Right atrium auricular region (tissue), 2 donors: Measurements from ENCODE around the gene SP8. TPM values are rescaled to one million over a fixed set of nuclear protein-coding genes. Genes with fewer than 3 reads are reported as not detected.
A peak's percentile ranks its signal among the peaks of the same experiment; 100 is the strongest.
"Not testable (repeated sequence)": the region's sequence is repeated elsewhere in the genome, so short reads cannot be mapped to it uniquely, and the experiment has no call there.

ENCODE experiments used
- DNase-seq: peaks from one replicate; pipeline ENCODE4 v3.0.0-alpha.2; 2019; ENCODE audit warnings: low spot score
- H3K27ac ChIP-seq, 2 donors: fragments of 200-600 bp; sonication (generic); 1 replicate in 1 of 2; 2 replicates in 1 of 2; pipeline ENCODE4 v1.5.1; 2016 to 2019
- H3K27me3 ChIP-seq, 2 donors: fragments of 200-600 bp; sonication (generic); one replicate each; pipeline versions ENCODE4 v1.5.1 to v1.6.0; 2017 to 2019
- H3K36me3 ChIP-seq: fragments of 200-600 bp; sonication (generic); one replicate; pipeline ENCODE4 v1.5.1; 2016
- H3K4me1 ChIP-seq, 2 donors: fragments of 200-600 bp; sonication (generic); one replicate each; pipeline versions ENCODE4 v1.5.1 to v1.6.0; 2017 to 2019
- H3K4me3 ChIP-seq, 2 donors: fragments of 200-600 bp; sonication (generic); 1 replicate in 1 of 2; 2 replicates in 1 of 2; pipeline ENCODE4 v1.5.1; 2017 to 2019; ENCODE audit warnings: mild to moderate bottlenecking in 1 of 2, moderate library complexity in 1 of 2
- H3K9me3 ChIP-seq, 2 donors: fragments of 200-600 bp; sonication (generic); one replicate each; pipeline ENCODE4 v1.5.1; 2019
- CTCF ChIP-seq, 2 donors: fragments of 200-600 bp; sonication (generic); IDR thresholded peaks; one replicate each; pipeline ENCODE4 v1.5.1; 2019; ENCODE audit warnings: antibody characterized with exemption in 2 of 2
- total RNA-seq, 2 donors: library from RNA; depleted of rRNA; stranded (reverse); fragments of >200 nt; gene quantifications; one replicate each; pipeline ENCODE4 v1.1.0, GENCODE V29; 2016

SP8 gene
- total RNA-seq: not detected

- Histone ChIP-seq H3K9me3 (no peaks in the 10 kb centered on the region), H3K4me1 (peaks cover 0 to 40% of the 10 kb centered on the region in 2 donors), H3K4me3 (peak within 1 kb of the TSS; percentile 9 to 39), H3K27ac (no peak within 1 kb of the TSS), H3K27me3 (peaks cover 56 to 79% of the 10 kb centered on the region in 2 donors), H3K36me3 (no peaks in the 10 kb centered on the region)
- no peak for DNase-seq
- TF ChIP-seq CTCF (IDR thresholded peaks at IDR 0.05): no peak
These were observed at the start of gene SP8 for GRCh38 chr7:20786779-20787659. SP8 (minus strand) TSS chr7:20786886; CDS start chr7:20786798, 88 bp downstream.

GRCh38 chr7:20836424-20836823 lies 49.7 kb upstream of the SP8 start:
- H3K9me3 ChIP-seq, H3K27me3 ChIP-seq, DNase-seq, H3K27ac ChIP-seq, H3K4me1 ChIP-seq, H3K36me3 ChIP-seq, H3K4me3 ChIP-seq: not testable (repeated sequence)

GRCh38 chr7:20835111-20835750 lies 48.5 kb upstream of the SP8 start:
- no peaks in the 10 kb centered on the region for H3K4me1 ChIP-seq

GRCh38 chr7:20834656-20835055 lies 48.0 kb upstream of the SP8 start:
- no peak for DNase-seq
- no peaks in the 10 kb centered on the region for H3K27me3 ChIP-seq
- no peaks in the 10 kb centered on the region for H3K9me3 ChIP-seq
- H3K36me3 ChIP-seq: no peaks in the 10 kb centered on the region
- H3K4me1 ChIP-seq: no peaks in the 10 kb centered on the region
- no peak for TF ChIP-seq CTCF (IDR thresholded peaks at IDR 0.05)
- H3K27ac ChIP-seq: no peak overlapping the region
- H3K4me3 ChIP-seq: no peak overlapping the region

More at GRCh38 chr7:20835111-20835750, 48.5 kb upstream of the SP8 start:
- no peak for TF ChIP-seq CTCF (IDR thresholded peaks at IDR 0.05)
- DNase-seq: no peak
- Histone ChIP-seq H3K27ac (no peak overlapping the region), H3K36me3 (no peaks in the 10 kb centered on the region), H3K4me3 (no peak overlapping the region), H3K27me3 (no peaks in the 10 kb centered on the region), H3K9me3 (no peaks in the 10 kb centered on the region)

GRCh38 chr7:20831956-20832355 lies 45.3 kb upstream of the SP8 start:
- TF ChIP-seq CTCF (IDR thresholded peaks at IDR 0.05): no peak
- Histone ChIP-seq H3K4me1 (no peaks in the 10 kb centered on the region), H3K9me3 (no peaks in the 10 kb centered on the region), H3K4me3 (no peak overlapping the region), H3K36me3 (no peaks in the 10 kb centered on the region), H3K27me3 (no peaks in the 10 kb centered on the region), H3K27ac (no peak overlapping the region)
- DNase-seq: no peak

- no peaks in the 10 kb centered on the region for H3K4me1 ChIP-seq
- no peaks in the 10 kb centered on the region for H3K36me3 ChIP-seq
- DNase-seq: no peak
- H3K27me3 ChIP-seq: no peaks in the 10 kb centered on the region
- H3K4me3 ChIP-seq: no peak overlapping the region
- no peak overlapping the region for H3K27ac ChIP-seq
- no peak for TF ChIP-seq CTCF (IDR thresholded peaks at IDR 0.05)
- no peaks in the 10 kb centered on the region for H3K9me3 ChIP-seq
These were observed 44.8 kb upstream of the SP8 start for GRCh38 chr7:20831451-20831850.
